Heart right ventricle (tissue), 16 donors: ENCODE measurements around the gene CDKL4. TPM values are rescaled to one million over a fixed set of nuclear protein-coding genes. Genes with fewer than 3 reads are reported as not detected.
"Not testable (repeated sequence)": the region's sequence is repeated elsewhere in the genome, so short reads cannot be mapped to it uniquely, and the experiment has no call there.

Source experiments
- ATAC-seq, 8 donors: fragments of 200-7000 bp; cut with Tn5 transposase; one replicate each; pipeline ENCODE4 v1.9.1; 2020; ENCODE audit warnings: mild to moderate bottlenecking in 8 of 8, moderate library complexity in 8 of 8, moderate number of reproducible peaks in 1 of 8
- DNase-seq, 2 donors: peaks; one replicate each; pipeline ENCODE4 v3.0.0-alpha.2; 2020
- H3K27ac ChIP-seq, 10 donors: fragments of 200-600 bp; sonication (generic) in 2 of 10; one replicate each; pipeline versions ENCODE4 v1.5.0 to v1.8.0; 2020 to 2022; ENCODE audit warnings: mild to moderate bottlenecking in 3 of 10
- H3K27me3 ChIP-seq, 7 donors: fragments of 200-600 bp; one replicate each; pipeline ENCODE4 v1.8.0; 2021 to 2022; ENCODE audit warnings: mild to moderate bottlenecking in 2 of 7
- H3K36me3 ChIP-seq, 9 donors: fragments of 200-600 bp; sonication (generic) in 1 of 9; one replicate each; pipeline versions ENCODE4 v1.5.0 to v1.8.0; 2020 to 2022; ENCODE audit warnings: mild to moderate bottlenecking in 2 of 9
- H3K4me1 ChIP-seq, 9 donors: fragments of 200-600 bp; sonication (generic) in 1 of 9; one replicate each; pipeline versions ENCODE4 v1.5.0 to v1.8.0; 2020 to 2022; ENCODE audit warnings: mild to moderate bottlenecking in 4 of 9
- H3K4me3 ChIP-seq, 10 donors: fragments of 200-600 bp; sonication (generic) in 2 of 10; one replicate each; pipeline versions ENCODE4 v1.5.0 to v1.8.0; 2020 to 2022; ENCODE audit warnings: mild to moderate bottlenecking in 7 of 10, moderate library complexity in 2 of 10
- H3K9me3 ChIP-seq, 11 donors: fragments of 200-600 bp in 10 of 11; sonication (generic) in 2 of 11; one replicate each; pipeline versions ENCODE4 v1.5.0 to v1.8.0; 2013 to 2022; ENCODE audit warnings: mild to moderate bottlenecking in 2 of 11, control low read depth in 1 of 11, moderate library complexity in 1 of 11
- CTCF ChIP-seq, 9 donors: fragments of 200-600 bp; sonication (generic) in 2 of 9; IDR thresholded peaks; one replicate each; pipeline versions ENCODE4 v1.5.0 to v1.8.0; 2021 to 2022; ENCODE audit warnings: antibody characterized with exemption in 9 of 9, mild to moderate bottlenecking in 5 of 9, moderate library complexity in 1 of 9
- WGBS, 2 donors: extraction: QIAGEN DNeasy Blood & Tissue Kit; methylation state at CpG; one replicate each; pipeline ENCODE4 v1.1.7; 2013; ENCODE audit warnings: inconsistent platforms in 1 of 2; 5-methylcytosine and 5-hydroxymethylcytosine counted together
- intact Hi-C, 10 donors: fragments of 100-400 bp; cut with DNase I; formaldehyde crosslinking; loops; one replicate each; pipeline versions ENCODE4 v1.11.1 to v1.14.2; 2022
- polyA plus RNA-seq, 2 donors: library from polyadenylated mRNA; stranded (reverse); fragments of 200-250 nt; gene quantifications; one replicate each; pipeline ENCODE4 v1.2.3, GENCODE V29; 2013
- total RNA-seq, 10 donors: library from RNA; stranded (reverse); fragmentation: NEBNext Ultra II Directional in 3 of 10; extraction: Animal tissue kit (Norgen Biotek cat#: 25700) in 3 of 10; gene quantifications; one replicate each; pipeline versions ENCODE4 v1.2.1 to v1.2.4, GENCODE V29; 2021 to 2023
- donor health status: Arrhythmogenic right ventricular cardiomyopathy.
- donor health status: ischemic (EF 13 %, LVEDD 7.1; RV severe dilation, severe dysfunction).
- donor health status: healthy with polysubstance abuse.
- donor health status: DM: no; HTN: yes; CAD: no.
- donor health status: DM: no; HTN: no; CAD: no.
- donor health status: ischemic (EF 25% LVEDD 6.9; RV normal size, moderate dysfunction).
- donor health status: ischemic (EF 25% LVEDD 5.7; RV mildly dilated, moderate dysfunction).
- donor health status: healthy.
- donor health status: DM: yes; HTN: yes; CAD: no.
- donor health status: Ischemic cardiomyopathy.
- donor health status: ischemic (EF 35%, LVEDD 5.7; RV mildly dilated, moderate dysfunction).
- donor health status: nonischemic (EF 11% LVEDD 7.7; RV severe dilation, severe dysfunction).
- donor health status: DM: yes; HTN: yes; CAD: no.
- donor health status: PGD.
- donor health status: ischemic (EF 29% LVEDD 5.4; RV normal size, mild dysfunction).
- donor health status: nonischemic (EF 23%, LVEDD 6.1; RV moderate dilation, normal function).

Gene CDKL4
- total and polyA plus RNA-seq, 12 donors: 0.24 to 0.87 (median 0.51) TPM; not detected in 3

GRCh38 chr2:39176997-39177396 lies 66.8 kb downstream of the CDKL4 start:
- H3K27ac ChIP-seq: no peak overlapping the region
- no peak for TF ChIP-seq CTCF (IDR thresholded peaks at IDR 0.05)
- WGBS, 2 donors: 83 to 98% methylated on average over 3 to 4 of the region's 4 CpGs
- H3K4me1 ChIP-seq: no peaks in the 10 kb centered on the region
- H3K27me3 ChIP-seq: no peaks in the 10 kb centered on the region
- no peaks in the 10 kb centered on the region for H3K36me3 ChIP-seq
- no peak overlapping the region for H3K4me3 ChIP-seq
- DNase-seq (no peak), ATAC-seq (no peak)
- no peaks in the 10 kb centered on the region for H3K9me3 ChIP-seq
- intact Hi-C loops: no loop called here

- intact Hi-C loops: no loop called here
- no peak for TF ChIP-seq CTCF (IDR thresholded peaks at IDR 0.05)
- WGBS, 2 donors: 68% methylated on average over 5 of the region's 5 CpGs
- Histone ChIP-seq H3K27me3 (no peaks in the 10 kb centered on the region), H3K36me3 (no peaks in the 10 kb centered on the region), H3K4me3 (no peak overlapping the region), H3K4me1 (no peaks in the 10 kb centered on the region), H3K9me3 (no peaks in the 10 kb centered on the region), H3K27ac (no peak overlapping the region)
- ATAC-seq: no peak
- DNase-seq: no peak
Observed at GRCh38 chr2:39175026-39175812, 68.6 kb downstream of the CDKL4 start.

- H3K4me1 ChIP-seq: no peaks in the 10 kb centered on the region
- TF ChIP-seq CTCF (IDR thresholded peaks at IDR 0.05): no peak
- no peak for DNase-seq
- no peak for ATAC-seq
- no peaks in the 10 kb centered on the region for H3K9me3 ChIP-seq
- H3K27me3 ChIP-seq: no peaks in the 10 kb centered on the region
- intact Hi-C loops: no loop called here
- H3K36me3 ChIP-seq: no peaks in the 10 kb centered on the region
- H3K27ac ChIP-seq: no peak overlapping the region
- WGBS, 2 donors: 94 to 95% methylated on average over 8 of the region's 8 CpGs
- no peak overlapping the region for H3K4me3 ChIP-seq
Observed at GRCh38 chr2:39174022-39174421, 69.7 kb downstream of the CDKL4 start.

- H3K4me3 ChIP-seq, H3K27ac ChIP-seq, H3K4me1 ChIP-seq, H3K27me3 ChIP-seq, ATAC-seq, DNase-seq, H3K36me3 ChIP-seq, intact Hi-C loops, H3K9me3 ChIP-seq: not testable (repeated sequence)
- 96 to 97% methylated on average over 10 of the region's 10 CpGs for WGBS, 2 donors
Observed at GRCh38 chr2:39172047-39172706, 71.6 kb downstream of the CDKL4 start.

GRCh38 chr2:39171621-39172020 lies 72.1 kb downstream of the CDKL4 start:
- no peak overlapping the region for H3K4me3 ChIP-seq
- H3K27ac ChIP-seq: no peak overlapping the region
- TF ChIP-seq CTCF (IDR thresholded peaks at IDR 0.05): no peak
- intact Hi-C loops: no loop called here
- ATAC-seq (no peak), DNase-seq (no peak)
- no peaks in the 10 kb centered on the region for H3K4me1 ChIP-seq
- no peaks in the 10 kb centered on the region for H3K36me3 ChIP-seq
- 93 to 95% methylated on average over 7 of the region's 7 CpGs for WGBS, 2 donors
- H3K9me3 ChIP-seq: no peaks in the 10 kb centered on the region
- H3K27me3 ChIP-seq: no peaks in the 10 kb centered on the region
